ENCODE data around the gene ZFAND3.

GRCh38 chr6:37971266-37971665 lies 151.7 kb downstream of the ZFAND3 start:
- TF ChIP-seq CTCF (conservative IDR thresholded peaks at IDR 0.05; ENCODE audit: low read depth, low read length) (no peak), EZH2 (IDR thresholded peaks at IDR 0.05; ENCODE audit: low read length, unreplicated experiment) (no peak)

All from PC-3 (cell line).